Measurements from ENCODE around the gene DNAJC9.

DNA sequence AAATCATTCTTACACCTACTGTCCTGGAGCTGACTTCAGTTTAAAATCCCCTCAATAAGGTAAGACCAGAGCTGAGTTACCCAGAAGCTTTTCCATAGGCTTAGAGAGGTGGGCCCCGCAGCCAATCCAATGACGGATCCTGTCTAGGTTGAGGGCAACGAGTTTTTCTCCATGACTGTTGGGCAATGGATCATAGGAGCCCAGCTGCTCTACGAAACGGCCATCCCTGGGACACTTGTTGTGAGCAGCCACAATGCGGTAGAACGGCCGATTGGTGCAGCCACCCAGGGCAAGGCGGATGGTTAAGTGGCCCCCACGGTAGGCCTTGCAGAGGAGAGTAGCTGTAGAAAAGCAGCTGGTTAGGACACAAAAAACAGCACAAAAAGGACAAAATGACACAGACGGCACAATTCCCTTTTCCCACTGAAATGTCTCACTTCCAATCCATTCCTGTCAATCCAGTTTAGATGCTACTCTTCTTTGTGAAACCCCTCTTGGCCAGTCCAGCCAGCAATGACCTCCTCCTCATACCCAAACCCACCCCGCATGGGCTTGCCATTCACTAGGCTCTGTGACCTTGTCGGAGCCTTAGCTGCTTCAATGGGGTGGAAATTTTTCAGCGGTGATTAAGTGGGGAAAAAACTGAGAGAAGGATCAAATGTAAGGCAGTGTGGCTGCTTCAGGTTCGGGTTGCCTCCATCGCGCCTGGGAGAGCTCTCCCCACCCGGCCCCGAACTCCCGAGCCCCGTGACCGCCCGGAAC, 4.8 kb upstream of the DNAJC9 start:
- TF ChIP-seq RCOR1 (IDR thresholded peaks at IDR 0.05; ENCODE audit: insufficient replicate concordance, low read length) (no peak), BHLHE40 (IDR thresholded peaks at IDR 0.05; ENCODE audit: low read depth, low read length) (no peak), POLR2A (IDR thresholded peaks at IDR 0.05; ENCODE audit: low read depth, low read length) (no peak), NFE2L2 (IDR thresholded peaks at IDR 0.05; ENCODE audit: low read depth, low read length) (no peak), SMC3 (IDR thresholded peaks at IDR 0.05; ENCODE audit: low read depth, low read length) (no peak), RFX5 (IDR thresholded peaks at IDR 0.05; ENCODE audit: low read depth, low read length) (no peak), MAFK (IDR thresholded peaks at IDR 0.05; ENCODE audit: low read depth, low read length) (no peak), CHD1 (IDR thresholded peaks at IDR 0.05; ENCODE audit: low read depth, low read length) (no peak), MXI1 (IDR thresholded peaks at IDR 0.05; ENCODE audit: borderline replicate concordance, low read depth, low read length) (no peak)
- TF ChIP-seq, protein P1, sequence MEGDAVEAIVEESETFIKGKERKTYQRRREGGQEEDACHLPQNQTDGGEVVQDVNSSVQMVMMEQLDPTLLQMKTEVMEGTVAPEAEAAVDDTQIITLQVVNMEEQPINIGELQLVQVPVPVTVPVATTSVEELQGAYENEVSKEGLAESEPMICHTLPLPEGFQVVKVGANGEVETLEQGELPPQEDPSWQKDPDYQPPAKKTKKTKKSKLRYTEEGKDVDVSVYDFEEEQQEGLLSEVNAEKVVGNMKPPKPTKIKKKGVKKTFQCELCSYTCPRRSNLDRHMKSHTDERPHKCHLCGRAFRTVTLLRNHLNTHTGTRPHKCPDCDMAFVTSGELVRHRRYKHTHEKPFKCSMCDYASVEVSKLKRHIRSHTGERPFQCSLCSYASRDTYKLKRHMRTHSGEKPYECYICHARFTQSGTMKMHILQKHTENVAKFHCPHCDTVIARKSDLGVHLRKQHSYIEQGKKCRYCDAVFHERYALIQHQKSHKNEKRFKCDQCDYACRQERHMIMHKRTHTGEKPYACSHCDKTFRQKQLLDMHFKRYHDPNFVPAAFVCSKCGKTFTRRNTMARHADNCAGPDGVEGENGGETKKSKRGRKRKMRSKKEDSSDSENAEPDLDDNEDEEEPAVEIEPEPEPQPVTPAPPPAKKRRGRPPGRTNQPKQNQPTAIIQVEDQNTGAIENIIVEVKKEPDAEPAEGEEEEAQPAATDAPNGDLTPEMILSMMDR (conservative IDR thresholded peaks at IDR 0.05; ENCODE audit: low read depth, low read length) = no peak
- TF ChIP-seq, protein P2, sequence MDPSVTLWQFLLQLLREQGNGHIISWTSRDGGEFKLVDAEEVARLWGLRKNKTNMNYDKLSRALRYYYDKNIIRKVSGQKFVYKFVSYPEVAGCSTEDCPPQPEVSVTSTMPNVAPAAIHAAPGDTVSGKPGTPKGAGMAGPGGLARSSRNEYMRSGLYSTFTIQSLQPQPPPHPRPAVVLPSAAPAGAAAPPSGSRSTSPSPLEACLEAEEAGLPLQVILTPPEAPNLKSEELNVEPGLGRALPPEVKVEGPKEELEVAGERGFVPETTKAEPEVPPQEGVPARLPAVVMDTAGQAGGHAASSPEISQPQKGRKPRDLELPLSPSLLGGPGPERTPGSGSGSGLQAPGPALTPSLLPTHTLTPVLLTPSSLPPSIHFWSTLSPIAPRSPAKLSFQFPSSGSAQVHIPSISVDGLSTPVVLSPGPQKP (IDR thresholded peaks at IDR 0.05; ENCODE audit: borderline replicate concordance, low read depth, low read length) = no peak
